ENCODE measurements around the gene FER1L5. TPM values are rescaled to one million over a fixed set of nuclear protein-coding genes. Genes with fewer than 3 reads are reported as not detected.

FER1L5 gene
- total RNA-seq, 1 experiment from 2014 or later: 0.07 TPM

- no peaks in the 10 kb centered on the region for H3K9me3 Mint-ChIP-seq (ENCODE audit: unreplicated experiment)
- Histone ChIP-seq H3K36me3 (ENCODE audit: control insufficient read depth, insufficient read depth, low read length) (peaks cover 3% of the 10 kb centered on the region), H3K27me3 (replicated peaks; ENCODE audit: control insufficient read depth, insufficient read depth, low read length) (no peaks in the 10 kb centered on the region), H3K4me1 (no peaks in the 10 kb centered on the region), H3K4me3 (ENCODE audit: low read depth, low read length) (no peak overlapping the region), H3K9me3 (no peaks in the 10 kb centered on the region)
- ChIA-PET POLR2A (no interaction called here), CTCF (no interaction called here)
- H3K27ac Mint-ChIP-seq (ENCODE audit: unreplicated experiment): no peak overlapping the region
- H3K4me1 Mint-ChIP-seq (ENCODE audit: low read depth, unreplicated experiment): no peaks in the 10 kb centered on the region
- H3K4me3 Mint-ChIP-seq (ENCODE audit: unreplicated experiment): no peak overlapping the region
- intact Hi-C loops (cut with micrococcal nuclease; ENCODE audit: unreplicated experiment): no loop called here
- peaks cover 34% of the 10 kb centered on the region for H3K36me3 Mint-ChIP-seq (ENCODE audit: insufficient read depth, unreplicated experiment)
- DNase-seq: no peak
- BruUV-seq (replicated peaks): no TSS peak
- no peak for TF ChIP-seq CTCF (IDR thresholded peaks at IDR 0.05; ENCODE audit: insufficient read depth in 1 of 2, low read depth in 1 of 2, low read length in 1 of 2, severe bottlenecking in 1 of 2, unreplicated experiment in 1 of 2)
- H3K27me3 Mint-ChIP-seq (ENCODE audit: insufficient read depth, unreplicated experiment): no peaks in the 10 kb centered on the region
These were observed 83.6 kb downstream of the FER1L5 start for GRCh38 chr2:96726131-96726530.

- Histone ChIP-seq H3K27me3 (replicated peaks; ENCODE audit: control insufficient read depth, insufficient read depth, low read length) (no peaks in the 10 kb centered on the region), H3K9me3 (no peaks in the 10 kb centered on the region), H3K36me3 (ENCODE audit: control insufficient read depth, insufficient read depth, low read length) (peaks cover 3% of the 10 kb centered on the region), H3K4me3 (ENCODE audit: low read depth, low read length) (no peak overlapping the region), H3K4me1 (no peaks in the 10 kb centered on the region)
- no peaks in the 10 kb centered on the region for H3K27me3 Mint-ChIP-seq (ENCODE audit: insufficient read depth, unreplicated experiment)
- no peak for DNase-seq
- H3K27ac Mint-ChIP-seq (ENCODE audit: unreplicated experiment): no peak overlapping the region
- H3K36me3 Mint-ChIP-seq (ENCODE audit: insufficient read depth, unreplicated experiment): peaks cover 44% of the 10 kb centered on the region
- POLR2A ChIA-PET: no interaction called here
- TF ChIP-seq CTCF (IDR thresholded peaks at IDR 0.05; ENCODE audit: insufficient read depth in 1 of 2, low read depth in 1 of 2, low read length in 1 of 2, severe bottlenecking in 1 of 2, unreplicated experiment in 1 of 2): no peak
- no peak overlapping the region for H3K4me3 Mint-ChIP-seq (ENCODE audit: unreplicated experiment)
- H3K4me1 Mint-ChIP-seq (ENCODE audit: low read depth, unreplicated experiment): no peaks in the 10 kb centered on the region
- CTCF ChIA-PET: no interaction called here
- H3K9me3 Mint-ChIP-seq (ENCODE audit: unreplicated experiment): no peaks in the 10 kb centered on the region
- BruUV-seq (replicated peaks): no TSS peak
- intact Hi-C loops (cut with micrococcal nuclease; ENCODE audit: unreplicated experiment): no loop called here
These were observed 84.9 kb downstream of the FER1L5 start for GRCh38 chr2:96727431-96727830.

- no peaks in the 10 kb centered on the region for H3K9me3 ChIP-seq
- no peaks in the 10 kb centered on the region for H3K27me3 ChIP-seq (replicated peaks; ENCODE audit: control insufficient read depth, insufficient read depth, low read length)
- intact Hi-C loops (cut with micrococcal nuclease; ENCODE audit: unreplicated experiment): no loop called here
- no peaks in the 10 kb centered on the region for H3K9me3 Mint-ChIP-seq (ENCODE audit: unreplicated experiment)
- no peak for TF ChIP-seq CTCF (IDR thresholded peaks at IDR 0.05; ENCODE audit: insufficient read depth in 1 of 2, low read depth in 1 of 2, low read length in 1 of 2, severe bottlenecking in 1 of 2, unreplicated experiment in 1 of 2)
- H3K27me3 Mint-ChIP-seq (ENCODE audit: insufficient read depth, unreplicated experiment): no peaks in the 10 kb centered on the region
- H3K4me3 ChIP-seq (ENCODE audit: low read depth, low read length): no peak overlapping the region
- no peaks in the 10 kb centered on the region for H3K4me1 Mint-ChIP-seq (ENCODE audit: low read depth, unreplicated experiment)
- ChIA-PET CTCF (no interaction called here), POLR2A (no interaction called here)
- DNase-seq: no peak
- no peaks in the 10 kb centered on the region for H3K4me1 ChIP-seq
- no peak overlapping the region for H3K4me3 Mint-ChIP-seq (ENCODE audit: unreplicated experiment)
- peaks cover 67% of the 10 kb centered on the region for H3K36me3 Mint-ChIP-seq (ENCODE audit: insufficient read depth, unreplicated experiment)
- peaks cover 6% of the 10 kb centered on the region for H3K36me3 ChIP-seq (ENCODE audit: control insufficient read depth, insufficient read depth, low read length)
- H3K27ac Mint-ChIP-seq (ENCODE audit: unreplicated experiment): no peak overlapping the region
- BruUV-seq (replicated peaks): no TSS peak
These were observed 87.2 kb downstream of the FER1L5 start for GRCh38 chr2:96729748-96730147.

Data from Caco-2 (cell line).